Neural progenitor cell (in vitro differentiated cells): ENCODE measurements around the gene VSTM5. TPM values are rescaled to one million over a fixed set of nuclear protein-coding genes. Genes with fewer than 3 reads are reported as not detected.

Experiments used
- DNase-seq: peaks from one replicate; pipeline ENCODE4 v3.0.0-alpha.2; 2016; ENCODE audit warnings: low spot score
- H2AFZ ChIP-seq: fragments of 200-600 bp; sonication (generic); replicated peaks from 2 replicates; pipeline ENCODE4 v1.6.1; 2016; ENCODE audit warnings: antibody characterized with exemption
- H3F3A ChIP-seq: fragments of 200-600 bp; sonication (generic); 2 replicates; pipeline ENCODE4 v1.6.1; 2016; ENCODE audit warnings: antibody characterized with exemption, low read depth
- H3K27ac ChIP-seq: fragments of 200-600 bp; sonication (generic); 2 replicates; pipeline ENCODE4 v1.5.1; 2016; ENCODE audit warnings: mild to moderate bottlenecking
- H3K27me3 ChIP-seq: fragments of 200-600 bp; sonication (generic); 2 replicates; pipeline ENCODE4 v1.6.1; 2016; ENCODE audit warnings: mild to moderate bottlenecking, moderate library complexity
- H3K36me3 ChIP-seq: fragments of 200-600 bp; sonication (generic); 2 replicates; pipeline ENCODE4 v1.5.1; 2016
- H3K4me1 ChIP-seq: fragments of 200-600 bp; sonication (generic); 2 replicates; pipeline ENCODE4 v1.6.1; 2016; ENCODE audit warnings: mixed run types
- H3K4me2 ChIP-seq: fragments of 200-600 bp; sonication (generic); 2 replicates; pipeline ENCODE4 v1.6.1; 2016
- H3K4me3 ChIP-seq: fragments of 200-600 bp; sonication (generic); 2 replicates; pipeline ENCODE4 v1.5.1; 2016
- H3K79me2 ChIP-seq: fragments of 200-600 bp; sonication (generic); 2 replicates; pipeline ENCODE4 v1.6.1; 2016; ENCODE audit warnings: low read depth
- H3K9ac ChIP-seq: fragments of 200-600 bp; sonication (generic); 2 replicates; pipeline ENCODE4 v1.6.1; 2016
- H3K9me3 ChIP-seq: fragments of 200-600 bp; sonication (generic); 2 replicates; pipeline ENCODE4 v1.5.1; 2016; ENCODE audit warnings: low read depth
- H4K20me1 ChIP-seq: fragments of 200-600 bp; sonication (generic); 2 replicates; pipeline ENCODE4 v1.6.1; 2016; ENCODE audit warnings: low read depth
- H3K27ac Mint-ChIP-seq: 3 replicates; pipeline ENCODE4 v1.8.0; 2021; ENCODE audit warnings: mixed read lengths
- H3K27me3 Mint-ChIP-seq: 2 replicates; pipeline ENCODE4 v1.8.0; 2022; ENCODE audit warnings: low read depth, mild to moderate bottlenecking, inconsistent platforms, moderate library complexity, mixed read lengths; ENCODE audit not compliant: insufficient read depth
- H3K36me3 Mint-ChIP-seq: 3 replicates; pipeline ENCODE4 v1.8.0; 2021; ENCODE audit warnings: mixed read lengths
- H3K4me1 Mint-ChIP-seq: 3 replicates; pipeline ENCODE4 v1.8.0; 2021; ENCODE audit warnings: mixed read lengths
- H3K4me3 Mint-ChIP-seq: 3 replicates; pipeline ENCODE4 v1.8.0; 2021; ENCODE audit warnings: mild to moderate bottlenecking, moderate library complexity, mixed read lengths
- H3K9me3 Mint-ChIP-seq: 3 replicates; pipeline ENCODE4 v1.8.0; 2020; ENCODE audit warnings: mixed read lengths
- EZH2 ChIP-seq: fragments of 200-600 bp; sonication (generic); IDR thresholded peaks from 2 replicates; pipeline ENCODE4 v1.6.1; 2017; ENCODE audit warnings: antibody characterized with exemption, mild to moderate bottlenecking, moderate library complexity
- EZH2phosphoT487 ChIP-seq: fragments of 200-600 bp; sonication (generic); IDR thresholded peaks from 2 replicates; pipeline ENCODE4 v1.6.1; 2017; ENCODE audit warnings: antibody characterized with exemption
- total RNA-seq: library from RNA; depleted of rRNA; stranded (reverse); fragments of >200 nt; gene quantifications from 2 replicates; pipeline ENCODE4 v1.2.3, GENCODE V29; 2015; ENCODE audit warnings: low replicate concordance
- TF ChIP-seq, protein P1 (sequence below): fragments of 200-600 bp; sonication (generic); IDR thresholded peaks from 2 replicates; pipeline ENCODE4 v1.5.1; 2017; ENCODE audit warnings: antibody characterized with exemption, mild to moderate bottlenecking

The VSTM5 gene
- total RNA-seq, 1 donor from 2014 or later: 0.37 TPM

DNA sequence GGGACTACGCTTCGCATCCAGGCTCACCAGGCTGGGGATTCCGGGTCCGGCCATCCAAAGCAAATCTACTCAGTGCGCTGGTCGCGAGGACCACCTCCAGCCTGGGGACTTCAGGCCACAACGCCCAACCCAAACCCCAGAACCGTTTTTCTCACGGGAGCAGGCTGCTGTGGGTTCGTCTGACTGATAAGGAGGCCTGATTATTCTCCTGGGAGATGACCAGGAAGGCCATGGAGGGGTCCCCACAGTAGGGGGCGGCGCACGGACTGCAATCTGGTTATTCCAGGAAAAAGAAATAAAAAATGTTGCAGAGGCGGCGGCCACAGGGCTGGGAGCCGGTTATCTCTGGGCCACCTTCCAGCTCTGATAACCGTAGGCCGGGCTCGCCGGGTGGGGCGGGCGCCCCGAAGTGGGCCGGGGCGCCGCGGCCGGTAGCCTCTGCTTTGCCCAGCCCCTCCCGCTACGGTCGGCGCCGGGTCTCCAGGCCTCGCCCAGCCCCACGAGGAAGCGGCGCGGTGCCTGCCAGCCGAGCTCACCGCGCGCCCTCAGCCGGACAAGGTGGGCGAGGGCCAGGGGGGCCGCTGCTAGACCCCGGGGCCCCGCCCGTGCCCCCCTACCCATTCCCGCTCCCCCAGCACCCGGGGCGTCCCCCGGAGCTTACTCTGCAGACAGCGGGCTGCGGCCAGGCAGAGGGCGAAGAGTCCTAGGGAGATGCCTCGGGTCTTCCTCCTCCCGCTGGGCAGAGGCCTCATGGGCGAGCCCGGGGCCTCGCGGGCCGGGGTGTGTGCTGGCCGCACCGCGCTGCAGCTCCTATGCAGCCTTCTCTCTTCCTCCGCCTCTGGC lies 446 bp downstream of the VSTM5 start:
- Histone ChIP-seq H2AFZ (peak overlapping the region; percentile 90), H3K4me3 (peak overlapping the region; percentile 42), H3K79me2 (no peaks in the 10 kb centered on the region), H3K27me3 (peaks cover 13% of the 10 kb centered on the region), H3K9me3 (no peaks in the 10 kb centered on the region), H3F3A (no peaks in the 10 kb centered on the region), H4K20me1 (no peaks in the 10 kb centered on the region), H3K4me1 (peaks cover 2% of the 10 kb centered on the region), H3K9ac (no peak overlapping the region), H3K27ac (no peak overlapping the region), H3K4me2 (peak overlapping the region; percentile 76), H3K36me3 (no peaks in the 10 kb centered on the region)
- Mint-ChIP-seq H3K4me3 (no peak overlapping the region), H3K4me1 (no peaks in the 10 kb centered on the region), H3K27ac (no peak overlapping the region), H3K36me3 (no peaks in the 10 kb centered on the region), H3K9me3 (no peaks in the 10 kb centered on the region), H3K27me3 (no peaks in the 10 kb centered on the region)
- TF ChIP-seq EZH2 (no peak), EZH2phosphoT487 (no peak)
- TF ChIP-seq, protein P1, sequence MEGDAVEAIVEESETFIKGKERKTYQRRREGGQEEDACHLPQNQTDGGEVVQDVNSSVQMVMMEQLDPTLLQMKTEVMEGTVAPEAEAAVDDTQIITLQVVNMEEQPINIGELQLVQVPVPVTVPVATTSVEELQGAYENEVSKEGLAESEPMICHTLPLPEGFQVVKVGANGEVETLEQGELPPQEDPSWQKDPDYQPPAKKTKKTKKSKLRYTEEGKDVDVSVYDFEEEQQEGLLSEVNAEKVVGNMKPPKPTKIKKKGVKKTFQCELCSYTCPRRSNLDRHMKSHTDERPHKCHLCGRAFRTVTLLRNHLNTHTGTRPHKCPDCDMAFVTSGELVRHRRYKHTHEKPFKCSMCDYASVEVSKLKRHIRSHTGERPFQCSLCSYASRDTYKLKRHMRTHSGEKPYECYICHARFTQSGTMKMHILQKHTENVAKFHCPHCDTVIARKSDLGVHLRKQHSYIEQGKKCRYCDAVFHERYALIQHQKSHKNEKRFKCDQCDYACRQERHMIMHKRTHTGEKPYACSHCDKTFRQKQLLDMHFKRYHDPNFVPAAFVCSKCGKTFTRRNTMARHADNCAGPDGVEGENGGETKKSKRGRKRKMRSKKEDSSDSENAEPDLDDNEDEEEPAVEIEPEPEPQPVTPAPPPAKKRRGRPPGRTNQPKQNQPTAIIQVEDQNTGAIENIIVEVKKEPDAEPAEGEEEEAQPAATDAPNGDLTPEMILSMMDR: no peak
- peak; percentile 38 for DNase-seq

DNA sequence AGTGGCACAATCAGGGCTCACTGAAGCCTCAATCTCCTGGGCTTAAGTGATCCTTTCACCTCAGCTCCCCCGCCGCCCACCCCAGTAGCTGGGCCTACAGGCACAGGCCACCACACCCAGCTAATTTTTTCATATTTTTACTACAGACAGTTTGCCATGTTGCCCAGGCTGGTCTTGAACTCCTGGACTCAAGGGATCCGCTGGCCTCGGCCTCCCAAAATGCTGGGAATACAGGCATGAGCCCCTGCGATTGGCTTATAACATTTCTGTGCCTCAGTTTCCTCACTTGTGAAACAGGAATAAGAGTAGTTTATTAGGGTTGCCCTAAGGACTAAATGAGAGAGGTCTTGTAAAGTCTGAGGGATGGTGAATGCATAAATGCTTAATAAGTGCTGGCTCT lies 1.2 kb downstream of the VSTM5 start:
- Mint-ChIP-seq H3K4me1 (no peaks in the 10 kb centered on the region), H3K27ac (no peak overlapping the region), H3K27me3 (peaks cover 2% of the 10 kb centered on the region), H3K9me3 (no peaks in the 10 kb centered on the region), H3K36me3 (no peaks in the 10 kb centered on the region), H3K4me3 (no peak overlapping the region)
- TF ChIP-seq EZH2phosphoT487: no peak
- TF ChIP-seq EZH2: no peak
- TF ChIP-seq, protein P1: no peak
- no peak overlapping the region for H2AFZ ChIP-seq
- H3F3A ChIP-seq: no peaks in the 10 kb centered on the region
- DNase-seq: no peak
- no peak overlapping the region for H3K4me3 ChIP-seq
- H3K27ac ChIP-seq: no peak overlapping the region
- H3K36me3 ChIP-seq: no peaks in the 10 kb centered on the region
- no peak overlapping the region for H3K4me2 ChIP-seq
- no peak overlapping the region for H3K9ac ChIP-seq
- H3K27me3 ChIP-seq: peaks cover 13% of the 10 kb centered on the region
- H3K79me2 ChIP-seq: no peaks in the 10 kb centered on the region
- no peaks in the 10 kb centered on the region for H3K9me3 ChIP-seq
- peaks cover 2% of the 10 kb centered on the region for H3K4me1 ChIP-seq
- no peaks in the 10 kb centered on the region for H4K20me1 ChIP-seq

DNA sequence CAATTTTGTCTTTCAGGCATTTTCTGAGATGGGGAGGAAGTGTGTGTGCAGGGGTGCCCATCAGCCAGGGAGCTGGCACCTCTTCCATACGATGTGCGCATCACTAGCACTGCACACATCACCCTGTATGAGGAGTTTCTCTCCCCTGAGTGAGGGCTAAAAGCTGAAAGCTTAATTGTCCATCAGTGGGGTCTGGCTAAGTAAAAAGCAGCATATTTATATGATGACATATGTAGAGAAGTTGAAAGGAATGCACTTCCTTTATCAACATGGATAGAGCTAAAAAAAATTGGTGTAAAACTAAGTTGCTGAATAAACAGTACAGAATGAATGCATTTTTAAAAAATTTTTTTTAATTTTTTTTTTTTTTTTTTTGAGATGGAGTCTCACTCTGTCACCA lies 4.0 kb downstream of the VSTM5 start:
- Histone ChIP-seq H3K4me3 (no peak overlapping the region), H4K20me1 (no peaks in the 10 kb centered on the region), H3K79me2 (no peaks in the 10 kb centered on the region), H3K4me1 (peaks cover 2% of the 10 kb centered on the region), H3K9ac (no peak overlapping the region), H3K9me3 (no peaks in the 10 kb centered on the region), H3K27ac (no peak overlapping the region), H3K4me2 (no peak overlapping the region), H3F3A (no peaks in the 10 kb centered on the region), H3K36me3 (no peaks in the 10 kb centered on the region), H2AFZ (no peak overlapping the region), H3K27me3 (peaks cover 13% of the 10 kb centered on the region)
- no peaks in the 10 kb centered on the region for H3K9me3 Mint-ChIP-seq
- H3K4me1 Mint-ChIP-seq: no peaks in the 10 kb centered on the region
- no peak overlapping the region for H3K4me3 Mint-ChIP-seq
- TF ChIP-seq, protein P1: no peak
- TF ChIP-seq EZH2phosphoT487 (no peak), EZH2 (no peak)
- no peak for DNase-seq
- H3K27me3 Mint-ChIP-seq: peaks cover 4% of the 10 kb centered on the region
- H3K36me3 Mint-ChIP-seq: no peaks in the 10 kb centered on the region
- no peak overlapping the region for H3K27ac Mint-ChIP-seq
